ENCODE measurements around the gene NPAS4. TPM values are rescaled to one million over a fixed set of nuclear protein-coding genes. Genes with fewer than 3 reads are reported as not detected.

The NPAS4 gene
- total and polyA plus RNA-seq, 2 of the 13 experiments (the other 11 are each of a cell fraction or from before 2014, with no cell fraction given): not detected

- TF ChIP-seq, protein P1, sequence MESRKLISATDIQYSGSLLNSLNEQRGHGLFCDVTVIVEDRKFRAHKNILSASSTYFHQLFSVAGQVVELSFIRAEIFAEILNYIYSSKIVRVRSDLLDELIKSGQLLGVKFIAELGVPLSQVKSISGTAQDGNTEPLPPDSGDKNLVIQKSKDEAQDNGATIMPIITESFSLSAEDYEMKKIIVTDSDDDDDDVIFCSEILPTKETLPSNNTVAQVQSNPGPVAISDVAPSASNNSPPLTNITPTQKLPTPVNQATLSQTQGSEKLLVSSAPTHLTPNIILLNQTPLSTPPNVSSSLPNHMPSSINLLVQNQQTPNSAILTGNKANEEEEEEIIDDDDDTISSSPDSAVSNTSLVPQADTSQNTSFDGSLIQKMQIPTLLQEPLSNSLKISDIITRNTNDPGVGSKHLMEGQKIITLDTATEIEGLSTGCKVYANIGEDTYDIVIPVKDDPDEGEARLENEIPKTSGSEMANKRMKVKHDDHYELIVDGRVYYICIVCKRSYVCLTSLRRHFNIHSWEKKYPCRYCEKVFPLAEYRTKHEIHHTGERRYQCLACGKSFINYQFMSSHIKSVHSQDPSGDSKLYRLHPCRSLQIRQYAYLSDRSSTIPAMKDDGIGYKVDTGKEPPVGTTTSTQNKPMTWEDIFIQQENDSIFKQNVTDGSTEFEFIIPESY (CRISPR knock-in tag; IDR thresholded peaks at IDR 0.05): peak; percentile 9; the same call in 1 of the 2 replicates
- TF ChIP-seq ZNF335 (CRISPR knock-in tag; IDR thresholded peaks at IDR 0.05): peak; percentile 100
- no peak for TF ChIP-seq ZFP1 (CRISPR knock-in tag; IDR thresholded peaks at IDR 0.05)
- TF ChIP-seq ZNF274 (CRISPR knock-in tag; IDR thresholded peaks at IDR 0.05): peak; percentile 29; the same call in 1 of the 2 replicates
- no peak for TF ChIP-seq SP2 (CRISPR knock-in tag; IDR thresholded peaks at IDR 0.05)
- TF ChIP-seq MXD4 (CRISPR knock-in tag; IDR thresholded peaks at IDR 0.05): peak; percentile 47; the same call in 1 of the 2 replicates
- TF ChIP-seq STAG1 (CRISPR knock-in tag; IDR thresholded peaks at IDR 0.05): 0 out of 2 replicates have a peak, but pooled peaks have one; percentile 38
- TF ChIP-seq ELF3 (CRISPR knock-in tag; IDR thresholded peaks at IDR 0.05): no peak
- peak; percentile 61; the same call in 1 of the 2 replicates for TF ChIP-seq MIXL1 (CRISPR knock-in tag; IDR thresholded peaks at IDR 0.05)
- TF ChIP-seq NFE2L2 (IDR thresholded peaks at IDR 0.05; ENCODE audit: low read length): no peak
- peak; percentile 83 for TF ChIP-seq RBFOX2 (IDR thresholded peaks at IDR 0.05; ENCODE audit: low read depth, low read length)
- TF ChIP-seq, protein P2, sequence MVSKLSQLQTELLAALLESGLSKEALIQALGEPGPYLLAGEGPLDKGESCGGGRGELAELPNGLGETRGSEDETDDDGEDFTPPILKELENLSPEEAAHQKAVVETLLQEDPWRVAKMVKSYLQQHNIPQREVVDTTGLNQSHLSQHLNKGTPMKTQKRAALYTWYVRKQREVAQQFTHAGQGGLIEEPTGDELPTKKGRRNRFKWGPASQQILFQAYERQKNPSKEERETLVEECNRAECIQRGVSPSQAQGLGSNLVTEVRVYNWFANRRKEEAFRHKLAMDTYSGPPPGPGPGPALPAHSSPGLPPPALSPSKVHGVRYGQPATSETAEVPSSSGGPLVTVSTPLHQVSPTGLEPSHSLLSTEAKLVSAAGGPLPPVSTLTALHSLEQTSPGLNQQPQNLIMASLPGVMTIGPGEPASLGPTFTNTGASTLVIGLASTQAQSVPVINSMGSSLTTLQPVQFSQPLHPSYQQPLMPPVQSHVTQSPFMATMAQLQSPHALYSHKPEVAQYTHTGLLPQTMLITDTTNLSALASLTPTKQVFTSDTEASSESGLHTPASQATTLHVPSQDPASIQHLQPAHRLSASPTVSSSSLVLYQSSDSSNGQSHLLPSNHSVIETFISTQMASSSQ (IDR thresholded peaks at IDR 0.05; ENCODE audit: low read depth): no peak
- TF ChIP-seq, protein P2 (CRISPR knock-in tag; IDR thresholded peaks at IDR 0.05; ENCODE audit: borderline replicate concordance): 0 out of 2 replicates have a peak, but pooled peaks have one; percentile 12
- TF ChIP-seq HOXA3 (CRISPR knock-in tag; IDR thresholded peaks at IDR 0.05): peak; percentile 72
- TF ChIP-seq NR2F2 (IDR thresholded peaks at IDR 0.05; ENCODE audit: borderline replicate concordance, low read depth): peak; percentile 77
- TF ChIP-seq ZBTB39 (CRISPR knock-in tag; IDR thresholded peaks at IDR 0.05): 0 out of 2 replicates have a peak, but pooled peaks have one; percentile 54
- TF ChIP-seq ZNF569 (CRISPR knock-in tag; IDR thresholded peaks at IDR 0.05; ENCODE audit: borderline replicate concordance): no peak
- TF ChIP-seq MXI1 (IDR thresholded peaks at IDR 0.05; ENCODE audit: borderline replicate concordance, low read depth, low read length): peak; percentile 11; the same call in 2 of the 3 replicates
- TF ChIP-seq, protein P3, sequence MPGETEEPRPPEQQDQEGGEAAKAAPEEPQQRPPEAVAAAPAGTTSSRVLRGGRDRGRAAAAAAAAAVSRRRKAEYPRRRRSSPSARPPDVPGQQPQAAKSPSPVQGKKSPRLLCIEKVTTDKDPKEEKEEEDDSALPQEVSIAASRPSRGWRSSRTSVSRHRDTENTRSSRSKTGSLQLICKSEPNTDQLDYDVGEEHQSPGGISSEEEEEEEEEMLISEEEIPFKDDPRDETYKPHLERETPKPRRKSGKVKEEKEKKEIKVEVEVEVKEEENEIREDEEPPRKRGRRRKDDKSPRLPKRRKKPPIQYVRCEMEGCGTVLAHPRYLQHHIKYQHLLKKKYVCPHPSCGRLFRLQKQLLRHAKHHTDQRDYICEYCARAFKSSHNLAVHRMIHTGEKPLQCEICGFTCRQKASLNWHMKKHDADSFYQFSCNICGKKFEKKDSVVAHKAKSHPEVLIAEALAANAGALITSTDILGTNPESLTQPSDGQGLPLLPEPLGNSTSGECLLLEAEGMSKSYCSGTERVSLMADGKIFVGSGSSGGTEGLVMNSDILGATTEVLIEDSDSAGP (CRISPR knock-in tag; IDR thresholded peaks at IDR 0.05; ENCODE audit: borderline replicate concordance): peak; percentile 86
- 0 out of 2 replicates have a peak, but pooled peaks have one; percentile 50 for TF ChIP-seq ZSCAN21 (CRISPR knock-in tag; IDR thresholded peaks at IDR 0.05; ENCODE audit: borderline replicate concordance)
These were observed 17.9 kb downstream of the NPAS4 start, which contains the start of gene MRPL11 (continued) for GRCh38 chr11:66438504-66439466.

Data from HepG2 (cell line).